NCI-H1694 (cell line): ENCODE data around the gene HOXA10.

Source experiments
- DNase-seq: peaks from one replicate; lab custom pipeline; 2025; lab: John Stamatoyannopoulos, UW

Gene HOXA10

GRCh38 chr7:27203964-27204594 is 30.0 kb upstream of the HOXA10 start:
- DNase-seq: no peak

- no peak for DNase-seq
Measured at GRCh38 chr7:27203365-27203953, 29.3 kb upstream of the HOXA10 start.

GRCh38 chr7:27202862-27203134 is 28.7 kb upstream of the HOXA10 start:
- no peak for DNase-seq

- DNase-seq: no peak
Measured at GRCh38 chr7:27202018-27202861, 28.1 kb upstream of the HOXA10 start.

- no peak for DNase-seq
Measured at GRCh38 chr7:27201580-27202017, 27.5 kb upstream of the HOXA10 start.

- no peak for DNase-seq
Measured at GRCh38 chr7:27200761-27201579, 26.9 kb upstream of the HOXA10 start.

- DNase-seq: peak; percentile 42
Measured at GRCh38 chr7:27199849-27200760, 26.0 kb upstream of the HOXA10 start, which contains the start of gene HOXA13. TSS of gene HOXA13 (minus strand) at chr7:27200091. CDS start at chr7:27200077, 14 bp downstream.

- no peak for DNase-seq
Measured at GRCh38 chr7:27198871-27199801, 25.0 kb upstream of the HOXA10 start.

- DNase-seq: no peak
Measured at GRCh38 chr7:27198138-27198841, 24.2 kb upstream of the HOXA10 start.

- DNase-seq: no peak
Measured at GRCh38 chr7:27197137-27198042, 23.3 kb upstream of the HOXA10 start.

- peak; percentile 78 for DNase-seq
Measured at GRCh38 chr7:27196287-27196767, 22.2 kb upstream of the HOXA10 start.

GRCh38 chr7:27194686-27195379 is 20.7 kb upstream of the HOXA10 start:
- no peak for DNase-seq

- no peak for DNase-seq
Measured at GRCh38 chr7:27194002-27194352, 19.9 kb upstream of the HOXA10 start.

- no peak for DNase-seq
Measured at GRCh38 chr7:27193335-27194001, 19.3 kb upstream of the HOXA10 start.

GRCh38 chr7:27192546-27193334 is 18.6 kb upstream of the HOXA10 start:
- no peak for DNase-seq

- DNase-seq: no peak
Measured at GRCh38 chr7:27191833-27192545, 17.9 kb upstream of the HOXA10 start.
